B cell (primary cell): ENCODE data around the gene MEN1. TPM values are rescaled to one million over a fixed set of nuclear protein-coding genes. Genes with fewer than 3 reads are reported as not detected.

ENCODE experiments used
- ATAC-seq: fragments of 200-7000 bp; cut with Tn5 transposase; one replicate; pipeline ENCODE4 v1.10.0; 2021; ENCODE audit warnings: low read depth, mild to moderate bottlenecking, moderate number of reproducible peaks, moderate library complexity
- CTCF ChIA-PET: fragments of 350-600 bp; sonication (Branson Sonifier 250); formaldehyde crosslinking; loops from one replicate; lab custom pipeline; 2021; ENCODE audit warnings: antibody characterized with exemption, inconsistent platforms; lab: Charles Lee
- POLR2A ChIA-PET: fragments of 350-600 bp; sonication (Branson Sonifier 250); formaldehyde crosslinking; loops from one replicate; lab custom pipeline; 2021; ENCODE audit warnings: antibody characterized with exemption; lab: Charles Lee
- DNase-seq: peaks from one replicate; pipeline ENCODE4 v3.0.0; 2013
- H2AFZ ChIP-seq: 2 replicates; pipeline ENCODE4 v1.6.1; 2012; ENCODE audit warnings: mild to moderate bottlenecking, low read depth, low read length; ENCODE audit not compliant: insufficient read depth, poor library complexity, severe bottlenecking
- H3K27ac ChIP-seq, 2 donors: 1 replicate in 1 of 2; 2 replicates in 1 of 2; pipeline ENCODE4 v1.5.1; 2012 to 2013; ENCODE audit warnings: low read length in 2 of 2, mild to moderate bottlenecking in 2 of 2, moderate library complexity in 1 of 2
- H3K27me3 ChIP-seq, 4 experiments: fragments of 200-600 bp in 1 of 4; sonication (generic) in 1 of 4; replicated peaks in 1 of 4; 1 replicate in 2 of 4; 2 replicates in 2 of 4; pipeline versions ENCODE4 v1.6.1 to v1.7.0; 2013 to 2016; ENCODE audit warnings: low read length in 3 of 4, mild to moderate bottlenecking in 2 of 4, mixed read lengths in 1 of 4, moderate library complexity in 1 of 4; ENCODE audit not compliant: insufficient read depth in 4 of 4, control insufficient read depth in 3 of 4; ENCODE audit errors: control extremely low read depth in 1 of 4
- H3K36me3 ChIP-seq, 2 experiments: replicated peaks in 1 of 2; 1 replicate in 1 of 2; 2 replicates in 1 of 2; pipeline versions ENCODE4 v1.6.1 to v1.7.1; 2013; ENCODE audit warnings: low read length in 1 of 2; ENCODE audit not compliant: insufficient read depth in 2 of 2, control insufficient read depth in 1 of 2; ENCODE audit errors: control extremely low read depth in 1 of 2, extremely low read depth in 1 of 2
- H3K4me1 ChIP-seq, 2 donors: fragments of 200-600 bp in 1 of 2; sonication (generic) in 1 of 2; 1 replicate in 1 of 2; 2 replicates in 1 of 2; pipeline versions ENCODE4 v1.5.1 to v1.6.1; 2013 to 2017; ENCODE audit warnings: low read length in 2 of 2; ENCODE audit not compliant: control insufficient read depth in 2 of 2, insufficient read depth in 2 of 2
- H3K4me2 ChIP-seq: replicated peaks from 2 replicates; pipeline ENCODE3; 2012; ENCODE audit warnings: mild to moderate bottlenecking, low read depth, low read length; ENCODE audit not compliant: poor library complexity, severe bottlenecking
- H3K4me3 ChIP-seq, 5 experiments: fragments of 200-600 bp in 1 of 5; sonication (generic) in 1 of 5; 1 replicate in 3 of 5; 2 replicates in 2 of 5; pipeline versions ENCODE4 v1.5.1 to v1.7.0; 2011 to 2016; ENCODE audit warnings: low read length in 4 of 5, mild to moderate bottlenecking in 4 of 5, low read depth in 2 of 5, control low read depth in 1 of 5, moderate library complexity in 1 of 5; ENCODE audit not compliant: insufficient read depth in 1 of 5; ENCODE audit errors: control extremely low read depth in 1 of 5, extremely low read depth in 1 of 5
- H3K79me2 ChIP-seq: fragments of 200-600 bp; sonication (generic); one replicate; pipeline ENCODE4 v1.6.0; 2016; ENCODE audit warnings: low read length; ENCODE audit not compliant: control insufficient read depth, insufficient read depth
- H3K9ac ChIP-seq: fragments of 200-600 bp; sonication (generic); 2 replicates; pipeline ENCODE4 v1.6.1; 2017; ENCODE audit warnings: mild to moderate bottlenecking, low read length, moderate library complexity
- H3K9me3 ChIP-seq, 3 donors: one replicate each; pipeline versions ENCODE4 v1.6.1 to v1.7.1; 2013; ENCODE audit warnings: low read length in 2 of 3; ENCODE audit not compliant: control insufficient read depth in 2 of 3, insufficient read depth in 1 of 3; ENCODE audit errors: control extremely low read depth in 1 of 3
- H4K20me1 ChIP-seq: 2 replicates; pipeline ENCODE4 v1.6.0; 2012; ENCODE audit warnings: mild to moderate bottlenecking, low read length; ENCODE audit not compliant: insufficient read depth, control insufficient read depth, poor library complexity, severe bottlenecking
- H3K27ac Mint-ChIP-seq: one replicate; pipeline ENCODE4 v1.8.0; 2021; ENCODE audit warnings: mixed read lengths
- H3K27me3 Mint-ChIP-seq: one replicate; pipeline ENCODE4 v1.8.0; 2021; ENCODE audit warnings: mixed read lengths
- H3K4me1 Mint-ChIP-seq: one replicate; pipeline ENCODE4 v1.8.0; 2021; ENCODE audit warnings: mixed read lengths
- H3K4me3 Mint-ChIP-seq: one replicate; pipeline ENCODE4 v1.8.0; 2021; ENCODE audit warnings: mixed read lengths
- H3K9me3 Mint-ChIP-seq: one replicate; pipeline ENCODE4 v1.8.0; 2022; ENCODE audit warnings: mixed read lengths; ENCODE audit not compliant: insufficient read depth
- EZH2 ChIP-seq: IDR thresholded peaks from 2 replicates; pipeline ENCODE4 v1.6.1; 2012; ENCODE audit warnings: borderline replicate concordance, low read depth, mild to moderate bottlenecking, moderate library complexity, low read length; ENCODE audit not compliant: insufficient read depth, poor library complexity, severe bottlenecking
- WGBS: methylation state at CpG from one replicate; pipeline ENCODE4 v1.1.5; 2013; ENCODE audit warnings: missing lambda C conversion rate; ENCODE audit not compliant: insufficient coverage; 5-methylcytosine and 5-hydroxymethylcytosine counted together
- intact Hi-C: fragments of 100-400 bp; cut with micrococcal nuclease; formaldehyde crosslinking; loops from one replicate; pipeline ENCODE4 v1.10.0; 2022
- polyA plus RNA-seq: library from polyadenylated mRNA; depleted of rRNA; stranded (reverse); fragments of >200 nt; gene quantifications from 2 replicates; pipeline ENCODE4 v1.2.3, GENCODE V29; 2012
- total RNA-seq, 2 donors: library from RNA; stranded (reverse); fragments of 120-200 nt in 1 of 2; gene quantifications; 1 replicate in 1 of 2; 2 replicates in 1 of 2; pipeline versions ENCODE4 v1.2.3 to v1.2.4, GENCODE V29; 2013 to 2022
- TF ChIP-seq, protein P1 (sequence below): fragments of 200-600 bp; IDR thresholded peaks from one replicate; pipeline ENCODE4 v1.8.0; 2022; ENCODE audit warnings: antibody characterized with exemption, mild to moderate bottlenecking

The MEN1 gene
- total and polyA plus RNA-seq, 2 donors (not counting 1 experiment from before 2014, with no cell fraction given): 48.2 to 68.5 TPM

DNA sequence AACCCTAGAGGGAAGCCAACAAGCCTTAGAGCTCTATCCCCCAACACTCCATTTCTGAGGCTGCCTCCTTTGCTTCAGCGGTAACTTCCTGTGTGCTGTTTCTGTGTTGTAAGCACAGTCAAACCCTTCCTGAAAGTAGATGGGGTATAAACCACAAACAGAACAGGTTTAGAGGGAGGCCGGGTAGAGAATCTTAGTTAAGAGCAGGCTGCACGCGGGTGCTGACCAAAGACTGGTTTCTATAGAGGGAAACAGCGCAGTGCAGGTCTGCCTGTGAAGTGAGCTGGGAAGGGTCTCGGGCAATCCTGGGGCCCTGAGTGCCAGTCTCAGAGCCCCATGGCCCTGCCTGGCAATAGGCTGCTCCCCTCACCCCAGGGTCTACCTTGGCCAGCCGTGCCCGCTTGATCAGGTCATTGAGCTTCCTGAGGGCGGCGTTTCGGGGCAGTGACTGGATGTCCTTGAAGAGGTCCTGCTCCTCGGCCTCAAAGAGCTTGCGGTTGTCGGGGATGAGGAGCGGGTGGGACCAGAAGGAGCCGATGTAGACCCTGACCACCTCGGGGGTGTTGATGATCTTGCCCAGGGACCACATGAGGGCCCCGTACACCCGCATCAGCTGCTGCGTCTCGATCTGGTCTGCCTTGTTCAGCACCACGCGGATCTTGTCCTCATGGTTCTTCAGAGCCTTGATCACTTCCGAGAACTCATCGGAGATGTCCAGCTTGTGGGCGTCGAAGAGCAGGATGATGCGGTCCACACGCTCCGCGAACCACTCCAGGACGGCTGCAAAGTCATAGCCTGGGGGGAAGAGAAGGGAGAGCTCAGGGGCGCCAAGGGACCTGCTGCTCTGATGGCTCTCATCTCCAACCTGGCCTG is 49.4 kb upstream of the MEN1 start:
- Histone ChIP-seq H4K20me1 (peaks cover 34% of the 10 kb centered on the region), H3K79me2 (peaks cover 99% of the 10 kb centered on the region), H3K9me3 (peaks cover 0 to 4% (median 0%) of the 10 kb centered on the region in 3 donors), H3K4me1 (peaks cover 97 to 100% of the 10 kb centered on the region in 2 donors), H3K27me3 (no peaks in the 10 kb centered on the region), H2AFZ (no peak overlapping the region), H3K4me3 (peak overlapping the region in 4 of 5 experiments; percentile 4 to 43 (median 17)), H3K4me2 (peak overlapping the region; percentile 76), H3K36me3 (peaks cover 0 to 56% of the 10 kb centered on the region in 2 experiments), H3K9ac (peak overlapping the region; percentile 51), H3K27ac (peak overlapping the region; percentile 72 to 86)
- Mint-ChIP-seq H3K4me1 (peaks cover 85% of the 10 kb centered on the region), H3K27me3 (no peaks in the 10 kb centered on the region), H3K4me3 (peak overlapping the region; percentile 81), H3K27ac (peak overlapping the region; percentile 95), H3K9me3 (no peaks in the 10 kb centered on the region)
- TF ChIP-seq EZH2: no peak
- TF ChIP-seq, protein P1, sequence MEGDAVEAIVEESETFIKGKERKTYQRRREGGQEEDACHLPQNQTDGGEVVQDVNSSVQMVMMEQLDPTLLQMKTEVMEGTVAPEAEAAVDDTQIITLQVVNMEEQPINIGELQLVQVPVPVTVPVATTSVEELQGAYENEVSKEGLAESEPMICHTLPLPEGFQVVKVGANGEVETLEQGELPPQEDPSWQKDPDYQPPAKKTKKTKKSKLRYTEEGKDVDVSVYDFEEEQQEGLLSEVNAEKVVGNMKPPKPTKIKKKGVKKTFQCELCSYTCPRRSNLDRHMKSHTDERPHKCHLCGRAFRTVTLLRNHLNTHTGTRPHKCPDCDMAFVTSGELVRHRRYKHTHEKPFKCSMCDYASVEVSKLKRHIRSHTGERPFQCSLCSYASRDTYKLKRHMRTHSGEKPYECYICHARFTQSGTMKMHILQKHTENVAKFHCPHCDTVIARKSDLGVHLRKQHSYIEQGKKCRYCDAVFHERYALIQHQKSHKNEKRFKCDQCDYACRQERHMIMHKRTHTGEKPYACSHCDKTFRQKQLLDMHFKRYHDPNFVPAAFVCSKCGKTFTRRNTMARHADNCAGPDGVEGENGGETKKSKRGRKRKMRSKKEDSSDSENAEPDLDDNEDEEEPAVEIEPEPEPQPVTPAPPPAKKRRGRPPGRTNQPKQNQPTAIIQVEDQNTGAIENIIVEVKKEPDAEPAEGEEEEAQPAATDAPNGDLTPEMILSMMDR: no peak
- peak; percentile 67 for ATAC-seq
- 63% methylated on average over 33 of the region's 33 CpGs for WGBS
- peak; percentile 78 for DNase-seq
- ChIA-PET CTCF (interaction anchor here (0.6 to 29.2 kb wide), 7 partner anchors 9 to 649 kb away, joined by 3 to 1254 read pairs (median 4); partner anchors contain the start of genes CDC42BPG and EHD1), POLR2A (interaction anchor here (0.6 to 3.0 kb wide), 10 partner anchors 9 to 276 kb away, joined by 3 to 20 read pairs (median 4); partner anchors contain the start of genes ATG2A, EHD1 and RASGRP2)
- intact Hi-C loops: loop anchor here (1.0 kb wide), 1 partner anchor 8 kb away; no protein-coding TSS in a partner anchor
